Prostate gland (tissue), 2 donors: ENCODE results near the gene ELFN1.

Experiments used
- POLR2A ChIP-seq: fragments of 450-650 bp; IDR thresholded peaks from one replicate; pipeline ENCODE4 v1.6.1; 2016; ENCODE audit warnings: antibody characterized with exemption, mild to moderate bottlenecking
- POLR2AphosphoS5 ChIP-seq: sonication (generic); formaldehyde crosslinking; IDR thresholded peaks from one replicate; pipeline ENCODE4 v1.6.1; 2017; ENCODE audit warnings: antibody characterized with exemption
- TF ChIP-seq, protein P1 (sequence below), 4 experiments: fragments of 200-600 bp in 2 of 4; fragments of 450-650 bp in 2 of 4; sonication (generic) in 2 of 4; IDR thresholded peaks; 1 replicate in 3 of 4; 2 replicates in 1 of 4; pipeline ENCODE4 v1.5.1; 2016 to 2019; ENCODE audit warnings: antibody characterized with exemption in 4 of 4, mild to moderate bottlenecking in 2 of 4, moderate library complexity in 2 of 4

- TF ChIP-seq, protein P1, sequence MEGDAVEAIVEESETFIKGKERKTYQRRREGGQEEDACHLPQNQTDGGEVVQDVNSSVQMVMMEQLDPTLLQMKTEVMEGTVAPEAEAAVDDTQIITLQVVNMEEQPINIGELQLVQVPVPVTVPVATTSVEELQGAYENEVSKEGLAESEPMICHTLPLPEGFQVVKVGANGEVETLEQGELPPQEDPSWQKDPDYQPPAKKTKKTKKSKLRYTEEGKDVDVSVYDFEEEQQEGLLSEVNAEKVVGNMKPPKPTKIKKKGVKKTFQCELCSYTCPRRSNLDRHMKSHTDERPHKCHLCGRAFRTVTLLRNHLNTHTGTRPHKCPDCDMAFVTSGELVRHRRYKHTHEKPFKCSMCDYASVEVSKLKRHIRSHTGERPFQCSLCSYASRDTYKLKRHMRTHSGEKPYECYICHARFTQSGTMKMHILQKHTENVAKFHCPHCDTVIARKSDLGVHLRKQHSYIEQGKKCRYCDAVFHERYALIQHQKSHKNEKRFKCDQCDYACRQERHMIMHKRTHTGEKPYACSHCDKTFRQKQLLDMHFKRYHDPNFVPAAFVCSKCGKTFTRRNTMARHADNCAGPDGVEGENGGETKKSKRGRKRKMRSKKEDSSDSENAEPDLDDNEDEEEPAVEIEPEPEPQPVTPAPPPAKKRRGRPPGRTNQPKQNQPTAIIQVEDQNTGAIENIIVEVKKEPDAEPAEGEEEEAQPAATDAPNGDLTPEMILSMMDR (IDR thresholded peaks at IDR 0.05), result no peak
- no peak for TF ChIP-seq POLR2A
- no peak for TF ChIP-seq POLR2AphosphoS5
These were observed 54.2 kb downstream of the ELFN1 start for GRCh38 chr7:1724118-1724910.
